MM.1S (cell line): ENCODE results near the gene KCNH2.

Source experiments
- EZH2phosphoT487 ChIP-seq: fragments of 300-600 bp; sonication (generic); IDR thresholded peaks from 2 replicates; pipeline ENCODE4 v1.6.1; 2018; ENCODE audit warnings: antibody characterized with exemption, low read length
- TF ChIP-seq, protein P1 (sequence below): fragments of 300-600 bp; sonication (generic); IDR thresholded peaks from 2 replicates; pipeline ENCODE4 v1.5.1; 2016; ENCODE audit warnings: antibody characterized with exemption, low read length, mixed read lengths

- TF ChIP-seq, protein P1, sequence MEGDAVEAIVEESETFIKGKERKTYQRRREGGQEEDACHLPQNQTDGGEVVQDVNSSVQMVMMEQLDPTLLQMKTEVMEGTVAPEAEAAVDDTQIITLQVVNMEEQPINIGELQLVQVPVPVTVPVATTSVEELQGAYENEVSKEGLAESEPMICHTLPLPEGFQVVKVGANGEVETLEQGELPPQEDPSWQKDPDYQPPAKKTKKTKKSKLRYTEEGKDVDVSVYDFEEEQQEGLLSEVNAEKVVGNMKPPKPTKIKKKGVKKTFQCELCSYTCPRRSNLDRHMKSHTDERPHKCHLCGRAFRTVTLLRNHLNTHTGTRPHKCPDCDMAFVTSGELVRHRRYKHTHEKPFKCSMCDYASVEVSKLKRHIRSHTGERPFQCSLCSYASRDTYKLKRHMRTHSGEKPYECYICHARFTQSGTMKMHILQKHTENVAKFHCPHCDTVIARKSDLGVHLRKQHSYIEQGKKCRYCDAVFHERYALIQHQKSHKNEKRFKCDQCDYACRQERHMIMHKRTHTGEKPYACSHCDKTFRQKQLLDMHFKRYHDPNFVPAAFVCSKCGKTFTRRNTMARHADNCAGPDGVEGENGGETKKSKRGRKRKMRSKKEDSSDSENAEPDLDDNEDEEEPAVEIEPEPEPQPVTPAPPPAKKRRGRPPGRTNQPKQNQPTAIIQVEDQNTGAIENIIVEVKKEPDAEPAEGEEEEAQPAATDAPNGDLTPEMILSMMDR, result no peak
- no peak for TF ChIP-seq EZH2phosphoT487
Observed at GRCh38 chr7:150986556-150986955, 8.4 kb upstream of the KCNH2 start.
